Large intestine (tissue), 3 donors: ENCODE results near the gene SMARCA2. TPM values are rescaled to one million over a fixed set of nuclear protein-coding genes. Genes with fewer than 3 reads are reported as not detected.

ENCODE experiments used
- DNase-seq, 2 donors: peaks; one replicate each; pipeline versions ENCODE4 v3.0.0 to v3.0.0-alpha.2; 2013
- H3K27ac ChIP-seq: one replicate; pipeline ENCODE4 v1.5.1; 2013; ENCODE audit warnings: low read length
- H3K27me3 ChIP-seq: 2 replicates; pipeline ENCODE4 v1.6.1; 2013; ENCODE audit warnings: low read length; ENCODE audit not compliant: control insufficient read depth, insufficient read depth
- H3K36me3 ChIP-seq: 2 replicates; pipeline ENCODE4 v1.6.1; 2013; ENCODE audit warnings: low read length; ENCODE audit not compliant: control insufficient read depth, insufficient read depth
- H3K4me1 ChIP-seq: one replicate; pipeline ENCODE4 v1.6.1; 2013; ENCODE audit warnings: low read length; ENCODE audit not compliant: control insufficient read depth, insufficient read depth
- H3K4me3 ChIP-seq: one replicate; pipeline ENCODE4 v1.5.1; 2013; ENCODE audit warnings: low read length
- H3K9me3 ChIP-seq: one replicate; pipeline ENCODE4 v1.6.1; 2013; ENCODE audit warnings: mild to moderate bottlenecking, low read depth, low read length, moderate library complexity; ENCODE audit not compliant: control insufficient read depth
- WGBS: methylation state at CpG from one replicate; pipeline ENCODE4 v1.1.5; 2013; ENCODE audit warnings: low lambda C conversion rate; ENCODE audit not compliant: insufficient coverage; 5-methylcytosine and 5-hydroxymethylcytosine counted together
- polyA plus RNA-seq: library from polyadenylated mRNA; unstranded; fragments of 120-200 nt; gene quantifications from one replicate; pipeline ENCODE4 v1.2.1, GENCODE V29; 2013

Gene SMARCA2
- polyA plus RNA-seq, 1 donor: 61.1 TPM

DNA sequence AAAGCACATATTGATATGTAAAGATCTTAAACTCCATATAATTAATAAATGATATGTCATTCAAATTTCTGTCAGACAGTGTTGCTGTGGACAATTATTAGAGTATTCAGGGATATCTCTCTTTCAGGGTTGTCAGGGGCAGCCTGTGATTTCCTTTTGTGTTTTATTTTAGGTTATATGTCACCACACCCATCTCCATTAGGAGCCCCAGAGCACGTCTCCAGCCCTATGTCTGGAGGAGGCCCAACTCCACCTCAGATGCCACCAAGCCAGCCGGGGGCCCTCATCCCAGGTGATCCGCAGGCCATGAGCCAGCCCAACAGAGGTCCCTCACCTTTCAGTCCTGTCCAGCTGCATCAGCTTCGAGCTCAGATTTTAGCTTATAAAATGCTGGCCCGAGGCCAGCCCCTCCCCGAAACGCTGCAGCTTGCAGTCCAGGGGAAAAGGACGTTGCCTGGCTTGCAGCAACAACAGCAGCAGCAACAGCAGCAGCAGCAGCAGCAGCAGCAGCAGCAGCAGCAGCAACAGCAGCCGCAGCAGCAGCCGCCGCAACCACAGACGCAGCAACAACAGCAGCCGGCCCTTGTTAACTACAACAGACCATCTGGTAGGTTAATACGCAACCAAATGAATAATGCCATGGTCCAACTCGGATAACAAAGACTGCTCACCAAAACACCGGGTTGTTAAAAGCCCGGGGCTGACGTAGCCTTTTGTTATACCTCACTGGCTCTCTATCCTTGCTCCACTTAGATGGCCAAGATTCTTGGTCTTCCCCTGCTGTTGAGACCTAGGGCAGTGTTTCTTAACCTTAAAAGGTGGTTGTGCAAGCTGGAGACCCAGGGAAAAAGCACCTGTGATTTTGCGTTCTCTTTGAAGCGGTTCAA lies 24.4 kb downstream of the SMARCA2 start:
- DNase-seq: peak in 1 of 2 donors; percentile 16
- H3K9me3 ChIP-seq: no peaks in the 10 kb centered on the region
- peaks cover 41% of the 10 kb centered on the region for H3K36me3 ChIP-seq
- peaks cover 5% of the 10 kb centered on the region for H3K4me1 ChIP-seq
- H3K27ac ChIP-seq: no peak overlapping the region
- WGBS: no CpG with 5 or more reads among the region's 20 CpGs
- no peaks in the 10 kb centered on the region for H3K27me3 ChIP-seq
- no peak overlapping the region for H3K4me3 ChIP-seq

- H3K27me3 ChIP-seq: no peaks in the 10 kb centered on the region
- no peak overlapping the region for H3K4me3 ChIP-seq
- no peak overlapping the region for H3K27ac ChIP-seq
- peaks cover 5% of the 10 kb centered on the region for H3K4me1 ChIP-seq
- WGBS: no CpG with 5 or more reads among the region's 3 CpGs
- H3K36me3 ChIP-seq: peaks cover 41% of the 10 kb centered on the region
- H3K9me3 ChIP-seq: no peaks in the 10 kb centered on the region
- no peak for DNase-seq
Observed at GRCh38 chr9:2040828-2041227, 25.7 kb downstream of the SMARCA2 start.

GRCh38 chr9:2041736-2042135 lies 26.6 kb downstream of the SMARCA2 start:
- Histone ChIP-seq H3K36me3 (peaks cover 39% of the 10 kb centered on the region), H3K4me1 (peaks cover 5% of the 10 kb centered on the region), H3K9me3 (no peaks in the 10 kb centered on the region), H3K27me3 (peaks cover 3% of the 10 kb centered on the region), H3K27ac (no peak overlapping the region), H3K4me3 (no peak overlapping the region)
- WGBS: no CpG with 5 or more reads among the region's 2 CpGs
- DNase-seq: no peak

- H3K4me3 ChIP-seq: no peak overlapping the region
- DNase-seq: no peak
- no peak overlapping the region for H3K27ac ChIP-seq
- peaks cover 6% of the 10 kb centered on the region for H3K27me3 ChIP-seq
- H3K36me3 ChIP-seq: peaks cover 44% of the 10 kb centered on the region
- H3K4me1 ChIP-seq: peaks cover 5% of the 10 kb centered on the region
- 67% methylated on average over 3 of the region's 4 CpGs for WGBS
- H3K9me3 ChIP-seq: peaks cover 3% of the 10 kb centered on the region
Observed at GRCh38 chr9:2043243-2043642, 28.1 kb downstream of the SMARCA2 start.

DNA sequence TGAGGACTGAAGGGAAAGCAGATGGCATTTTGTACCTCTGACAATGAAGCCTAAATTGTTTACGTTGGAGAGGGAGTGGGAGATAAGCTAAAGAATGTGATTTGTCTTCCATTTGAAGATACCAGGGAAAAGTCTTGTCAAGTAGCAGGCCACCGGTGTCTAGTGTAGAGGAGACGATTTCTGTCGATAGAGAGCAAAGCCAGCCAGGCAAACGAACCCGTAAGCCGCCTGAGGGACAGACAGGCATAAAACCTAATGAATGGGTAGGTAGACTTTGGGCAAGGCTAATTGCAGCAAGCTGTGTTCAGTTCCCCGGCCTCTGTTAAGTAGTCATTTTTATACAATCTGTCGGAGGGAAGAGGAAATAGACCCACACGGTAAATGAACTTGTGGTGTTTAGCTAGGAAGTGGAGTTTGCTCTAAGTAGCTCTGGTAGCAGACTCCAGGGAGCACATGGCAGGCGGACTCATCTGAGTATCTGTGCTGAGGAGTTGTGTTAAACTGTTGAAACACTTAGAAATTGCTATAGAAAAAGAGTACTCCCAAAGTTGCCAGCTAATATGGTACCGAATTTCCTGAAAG lies 28.8 kb downstream of the SMARCA2 start:
- WGBS: 71% methylated on average over 1 of the region's 12 CpGs
- H3K4me3 ChIP-seq: no peak overlapping the region
- peak; percentile 9 to 60 for DNase-seq
- H3K4me1 ChIP-seq: peaks cover 5% of the 10 kb centered on the region
- H3K36me3 ChIP-seq: peaks cover 38% of the 10 kb centered on the region
- H3K9me3 ChIP-seq: peaks cover 3% of the 10 kb centered on the region
- peaks cover 6% of the 10 kb centered on the region for H3K27me3 ChIP-seq
- H3K27ac ChIP-seq: peak overlapping the region; percentile 39

- H3K27ac ChIP-seq: no peak overlapping the region
- peaks cover 3% of the 10 kb centered on the region for H3K9me3 ChIP-seq
- peaks cover 5% of the 10 kb centered on the region for H3K4me1 ChIP-seq
- no peak for DNase-seq
- no CpG with 5 or more reads among the region's 54 CpGs for WGBS
- H3K36me3 ChIP-seq: peaks cover 18% of the 10 kb centered on the region
- no peak overlapping the region for H3K4me3 ChIP-seq
- peaks cover 6% of the 10 kb centered on the region for H3K27me3 ChIP-seq
Observed at GRCh38 chr9:2047144-2047671, 32.1 kb downstream of the SMARCA2 start.

DNA sequence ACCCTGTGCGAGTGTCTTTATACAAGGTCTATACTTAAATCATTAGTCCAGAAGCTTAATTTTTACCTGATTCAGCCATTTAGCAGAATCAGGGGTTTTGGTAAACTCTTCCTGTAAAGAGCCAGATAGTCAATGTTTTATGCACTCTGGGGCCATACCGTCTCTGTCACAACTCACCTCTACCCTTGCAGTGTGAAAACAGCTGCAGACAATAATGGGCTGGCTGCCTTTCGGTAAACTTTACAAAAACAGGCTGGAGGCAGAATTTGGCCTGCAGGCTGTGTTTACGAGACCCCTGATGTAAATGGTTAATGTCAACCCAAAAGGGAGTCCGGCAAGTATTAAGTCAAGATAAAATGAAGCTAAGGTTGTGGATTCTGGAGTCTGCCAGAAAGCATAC lies 32.8 kb downstream of the SMARCA2 start:
- Histone ChIP-seq H3K9me3 (peaks cover 3% of the 10 kb centered on the region), H3K36me3 (peaks cover 18% of the 10 kb centered on the region), H3K27ac (no peak overlapping the region), H3K4me3 (no peak overlapping the region), H3K4me1 (peaks cover 5% of the 10 kb centered on the region), H3K27me3 (peaks cover 6% of the 10 kb centered on the region)
- 93% methylated on average over 3 of the region's 5 CpGs for WGBS
- DNase-seq: no peak

DNA sequence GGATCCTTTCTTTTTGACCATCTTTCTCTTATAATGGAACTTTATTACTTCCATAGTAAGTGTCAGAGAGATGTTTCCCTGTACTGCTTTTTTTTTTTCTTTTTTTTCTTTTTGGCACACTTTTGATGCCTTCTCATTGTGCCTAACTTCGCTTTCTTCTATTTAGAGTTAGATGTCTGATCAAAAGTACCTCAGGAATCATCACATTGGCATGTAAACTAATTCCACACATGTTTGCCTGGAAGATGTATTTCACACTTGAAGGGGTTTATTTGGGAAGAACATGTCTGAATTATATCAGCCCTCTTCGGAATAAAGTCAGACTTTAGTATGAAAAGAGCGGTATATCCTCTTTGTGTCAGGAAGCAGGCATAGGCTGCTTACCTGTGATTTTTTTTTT lies 35.1 kb downstream of the SMARCA2 start:
- peaks cover 18% of the 10 kb centered on the region for H3K36me3 ChIP-seq
- no peak for DNase-seq
- peaks cover 6% of the 10 kb centered on the region for H3K27me3 ChIP-seq
- H3K9me3 ChIP-seq: peaks cover 3% of the 10 kb centered on the region
- no peak overlapping the region for H3K27ac ChIP-seq
- no peaks in the 10 kb centered on the region for H3K4me1 ChIP-seq
- 100% methylated on average over 2 of the region's 3 CpGs for WGBS
- H3K4me3 ChIP-seq: no peak overlapping the region

DNA sequence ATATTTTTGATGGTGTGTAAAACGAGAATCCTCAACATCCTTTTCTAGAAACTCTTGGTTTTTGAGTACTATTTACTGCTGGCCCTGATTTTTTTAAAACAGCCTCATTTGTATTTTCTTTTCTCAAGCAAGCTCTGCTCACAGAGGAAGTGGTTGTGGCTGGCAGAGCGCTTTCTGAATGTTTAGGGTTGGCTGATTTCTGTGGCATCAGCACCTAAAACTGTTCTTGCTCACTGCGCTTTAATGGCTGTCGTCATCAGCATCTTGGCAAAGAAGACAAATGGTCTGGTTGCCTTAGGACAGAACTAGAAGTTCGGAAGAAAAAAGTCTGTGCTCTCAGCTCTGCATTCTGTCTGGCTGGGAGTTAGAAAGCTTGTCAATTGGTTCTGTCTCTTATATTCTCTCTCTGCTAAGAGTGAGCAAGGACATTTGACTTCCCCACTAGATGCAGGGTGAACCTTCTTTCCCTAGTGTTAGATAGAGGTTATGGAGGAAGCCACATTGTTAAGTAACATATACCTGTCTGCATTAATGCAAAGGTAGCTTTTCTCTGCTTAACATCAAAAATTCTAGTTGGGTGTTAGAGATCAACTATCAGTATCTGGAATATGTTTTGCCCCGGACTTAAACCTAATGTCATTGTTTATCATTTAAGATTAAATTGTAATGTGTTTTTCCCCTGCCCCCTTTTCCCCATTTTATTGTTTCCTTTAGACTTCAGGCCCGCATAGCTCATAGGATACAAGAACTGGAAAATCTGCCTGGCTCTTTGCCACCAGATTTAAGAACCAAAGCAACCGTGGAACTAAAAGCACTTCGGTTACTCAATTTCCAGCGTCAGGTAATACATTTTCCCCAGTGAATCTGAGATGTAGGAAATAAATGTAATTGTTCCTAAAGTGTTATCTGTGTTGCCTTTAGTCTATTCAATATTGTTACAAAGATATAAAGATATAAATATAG lies 39.0 kb downstream of the SMARCA2 start:
- 86% methylated on average over 4 of the region's 10 CpGs for WGBS
- Histone ChIP-seq H3K4me3 (no peak overlapping the region), H3K4me1 (no peaks in the 10 kb centered on the region), H3K27ac (no peak overlapping the region), H3K36me3 (peaks cover 30% of the 10 kb centered on the region), H3K9me3 (no peaks in the 10 kb centered on the region), H3K27me3 (no peaks in the 10 kb centered on the region)
- peak in 1 of 2 donors; percentile 14 for DNase-seq

GRCh38 chr9:2055203-2055658 lies 40.1 kb downstream of the SMARCA2 start:
- DNase-seq: no peak
- Histone ChIP-seq H3K27ac (no peak overlapping the region), H3K27me3 (no peaks in the 10 kb centered on the region), H3K9me3 (no peaks in the 10 kb centered on the region), H3K4me1 (no peaks in the 10 kb centered on the region), H3K36me3 (peaks cover 31% of the 10 kb centered on the region), H3K4me3 (no peak overlapping the region)
- WGBS: 100% methylated on average over 2 of the region's 6 CpGs
